ENCODE data around the gene FARSB. TPM values are rescaled to one million over a fixed set of nuclear protein-coding genes. Genes with fewer than 3 reads are reported as not detected.

The FARSB gene
- polyA plus RNA-seq, 4 donors, result 9.2 to 31.9 (median 15.9) TPM

- Histone ChIP-seq H3K4me3 (ENCODE audit: low read depth in 1 of 3, low read length in 3 of 3) (peak overlapping the region in 2 of 3 donors; percentile 20 to 56), H3K36me3 (ENCODE audit: control insufficient read depth in 3 of 3, insufficient read depth in 2 of 3, low read depth in 1 of 3, low read length in 3 of 3) (no peaks in the 10 kb centered on the region), H3K9me3 (ENCODE audit: control insufficient read depth in 2 of 2, insufficient read depth in 1 of 2, low read depth in 1 of 2, low read length in 1 of 2) (no peaks in the 10 kb centered on the region), H3K27ac (ENCODE audit: low read depth in 1 of 3, low read length in 2 of 3) (no peak overlapping the region), H3K27me3 (ENCODE audit: control insufficient read depth in 3 of 3, insufficient read depth in 3 of 3, low read length in 3 of 3) (peaks cover 0 to 31% (median 11%) of the 10 kb centered on the region in 3 donors), H3K4me1 (ENCODE audit: control insufficient read depth in 3 of 3, insufficient read depth in 2 of 3, low read depth in 1 of 3, low read length in 2 of 3) (no peaks in the 10 kb centered on the region)
- 8 to 13% (median 13%) methylated on average over 10 of the region's 10 CpGs for WGBS, 3 donors
- no peak for FAIRE-seq
- peak in 1 of 2 donors; percentile 25 for DNase-seq
Measured at GRCh38 chr2:222672068-222672401, 16.1 kb upstream of the FARSB start.

- no peaks in the 10 kb centered on the region for H3K4me1 ChIP-seq (ENCODE audit: control insufficient read depth in 3 of 3, insufficient read depth in 2 of 3, low read depth in 1 of 3, low read length in 2 of 3)
- FAIRE-seq, result no peak
Measured at GRCh38 chr2:222671259-222672067, 15.6 kb upstream of the FARSB start, which contains the start of gene MOGAT1. MOGAT1 (plus strand) TSS chr2:222671658; CDS start chr2:222671786, 128 bp downstream.

GRCh38 chr2:222670191-222671038, 14.5 kb upstream of the FARSB start:
- FAIRE-seq, result no peak

More at GRCh38 chr2:222671259-222672067, 15.6 kb upstream of the FARSB start, which contains the start of gene MOGAT1:
- peak; percentile 35 to 56 for DNase-seq
- peaks cover 0 to under 1% of the 10 kb centered on the region in 2 donors for H3K9me3 ChIP-seq (ENCODE audit: control insufficient read depth in 2 of 2, insufficient read depth in 1 of 2, low read depth in 1 of 2, low read length in 1 of 2)
- no peak within 1 kb of the TSS for H3K27ac ChIP-seq (ENCODE audit: low read depth in 1 of 3, low read length in 2 of 3)
- peaks cover 0 to 31% (median 11%) of the 10 kb centered on the region in 3 donors for H3K27me3 ChIP-seq (ENCODE audit: control insufficient read depth in 3 of 3, insufficient read depth in 3 of 3, low read length in 3 of 3)
- H3K36me3 ChIP-seq (ENCODE audit: control insufficient read depth in 3 of 3, insufficient read depth in 2 of 3, low read depth in 1 of 3, low read length in 3 of 3), result no peaks in the 10 kb centered on the region
- H3K4me3 ChIP-seq (ENCODE audit: low read depth in 1 of 3, low read length in 3 of 3), result peak within 1 kb of the TSS in 2 of 3 donors; percentile 20 to 56
- WGBS, 3 donors, result 3 to 7% (median 4%) methylated on average over 42 to 66 of the region's 66 CpGs

GRCh38 chr2:222669353-222669752, 13.5 kb upstream of the FARSB start:
- FAIRE-seq, result no peak
- peaks cover 0 to 31% (median 11%) of the 10 kb centered on the region in 3 donors for H3K27me3 ChIP-seq (ENCODE audit: control insufficient read depth in 3 of 3, insufficient read depth in 3 of 3, low read length in 3 of 3)
- 77 to 86% (median 81%) methylated on average over 4 of the region's 4 CpGs for WGBS, 3 donors

More at GRCh38 chr2:222670191-222671038, 14.5 kb upstream of the FARSB start:
- peaks cover 0 to 2% (median 0%) of the 10 kb centered on the region in 3 donors for H3K4me1 ChIP-seq (ENCODE audit: control insufficient read depth in 3 of 3, insufficient read depth in 2 of 3, low read depth in 1 of 3, low read length in 2 of 3)
- no peak overlapping the region for H3K4me3 ChIP-seq (ENCODE audit: low read depth in 1 of 3, low read length in 3 of 3)
- DNase-seq, result peak in 1 of 2 donors; percentile 19
- peaks cover 0 to 31% (median 11%) of the 10 kb centered on the region in 3 donors for H3K27me3 ChIP-seq (ENCODE audit: control insufficient read depth in 3 of 3, insufficient read depth in 3 of 3, low read length in 3 of 3)
- H3K9me3 ChIP-seq (ENCODE audit: control insufficient read depth in 2 of 2, insufficient read depth in 1 of 2, low read depth in 1 of 2, low read length in 1 of 2), result peaks cover 0 to 4% of the 10 kb centered on the region in 2 donors
- no peaks in the 10 kb centered on the region for H3K36me3 ChIP-seq (ENCODE audit: control insufficient read depth in 3 of 3, insufficient read depth in 2 of 3, low read depth in 1 of 3, low read length in 3 of 3)
- 77 to 79% (median 78%) methylated on average over 9 of the region's 9 CpGs for WGBS, 3 donors
- H3K27ac ChIP-seq (ENCODE audit: low read depth in 1 of 3, low read length in 2 of 3), result no peak overlapping the region

GRCh38 chr2:222668494-222669154, 12.7 kb upstream of the FARSB start:
- H3K9me3 ChIP-seq (ENCODE audit: control insufficient read depth in 2 of 2, insufficient read depth in 1 of 2, low read depth in 1 of 2, low read length in 1 of 2), result peaks cover 0 to 4% of the 10 kb centered on the region in 2 donors
- peaks cover 0 to 2% (median 0%) of the 10 kb centered on the region in 3 donors for H3K4me1 ChIP-seq (ENCODE audit: control insufficient read depth in 3 of 3, insufficient read depth in 2 of 3, low read depth in 1 of 3, low read length in 2 of 3)
- FAIRE-seq (no peak), DNase-seq (no peak)
- peaks cover 0 to 29% (median 11%) of the 10 kb centered on the region in 3 donors for H3K27me3 ChIP-seq (ENCODE audit: control insufficient read depth in 3 of 3, insufficient read depth in 3 of 3, low read length in 3 of 3)
- WGBS, 3 donors, result 95 to 100% (median 99%) methylated on average over 3 of the region's 3 CpGs
- H3K36me3 ChIP-seq (ENCODE audit: control insufficient read depth in 3 of 3, insufficient read depth in 2 of 3, low read depth in 1 of 3, low read length in 3 of 3), result no peaks in the 10 kb centered on the region
- no peak overlapping the region for H3K27ac ChIP-seq (ENCODE audit: low read depth in 1 of 3, low read length in 2 of 3)
- no peak overlapping the region for H3K4me3 ChIP-seq (ENCODE audit: low read depth in 1 of 3, low read length in 3 of 3)

More at GRCh38 chr2:222669353-222669752, 13.5 kb upstream of the FARSB start:
- no peak for DNase-seq
- Histone ChIP-seq H3K27ac (ENCODE audit: low read depth in 1 of 3, low read length in 2 of 3) (no peak overlapping the region), H3K4me3 (ENCODE audit: low read depth in 1 of 3, low read length in 3 of 3) (no peak overlapping the region), H3K36me3 (ENCODE audit: control insufficient read depth in 3 of 3, insufficient read depth in 2 of 3, low read depth in 1 of 3, low read length in 3 of 3) (no peaks in the 10 kb centered on the region), H3K9me3 (ENCODE audit: control insufficient read depth in 2 of 2, insufficient read depth in 1 of 2, low read depth in 1 of 2, low read length in 1 of 2) (peaks cover 0 to 4% of the 10 kb centered on the region in 2 donors), H3K4me1 (ENCODE audit: control insufficient read depth in 3 of 3, insufficient read depth in 2 of 3, low read depth in 1 of 3, low read length in 2 of 3) (peaks cover 0 to 2% (median 0%) of the 10 kb centered on the region in 3 donors)

GRCh38 chr2:222663479-222663878, 7.6 kb upstream of the FARSB start:
- no peaks in the 10 kb centered on the region for H3K27me3 ChIP-seq (ENCODE audit: control insufficient read depth in 3 of 3, insufficient read depth in 3 of 3, low read length in 3 of 3)
- H3K36me3 ChIP-seq (ENCODE audit: control insufficient read depth in 3 of 3, insufficient read depth in 2 of 3, low read depth in 1 of 3, low read length in 3 of 3), result no peaks in the 10 kb centered on the region
- peak; percentile 72 to 76 for DNase-seq
- no peak for FAIRE-seq
- no peak overlapping the region for H3K4me3 ChIP-seq (ENCODE audit: low read depth in 1 of 3, low read length in 3 of 3)
- peaks cover 0 to 3% (median 0%) of the 10 kb centered on the region in 3 donors for H3K4me1 ChIP-seq (ENCODE audit: control insufficient read depth in 3 of 3, insufficient read depth in 2 of 3, low read depth in 1 of 3, low read length in 2 of 3)
- peak overlapping the region in 1 of 3 donors; percentile 31 for H3K27ac ChIP-seq (ENCODE audit: low read depth in 1 of 3, low read length in 2 of 3)
- H3K9me3 ChIP-seq (ENCODE audit: control insufficient read depth in 2 of 2, insufficient read depth in 1 of 2, low read depth in 1 of 2, low read length in 1 of 2), result peaks cover 0 to 4% of the 10 kb centered on the region in 2 donors
- WGBS, 3 donors, result 16 to 56% (median 35%) methylated on average over 3 of the region's 3 CpGs

DNA sequence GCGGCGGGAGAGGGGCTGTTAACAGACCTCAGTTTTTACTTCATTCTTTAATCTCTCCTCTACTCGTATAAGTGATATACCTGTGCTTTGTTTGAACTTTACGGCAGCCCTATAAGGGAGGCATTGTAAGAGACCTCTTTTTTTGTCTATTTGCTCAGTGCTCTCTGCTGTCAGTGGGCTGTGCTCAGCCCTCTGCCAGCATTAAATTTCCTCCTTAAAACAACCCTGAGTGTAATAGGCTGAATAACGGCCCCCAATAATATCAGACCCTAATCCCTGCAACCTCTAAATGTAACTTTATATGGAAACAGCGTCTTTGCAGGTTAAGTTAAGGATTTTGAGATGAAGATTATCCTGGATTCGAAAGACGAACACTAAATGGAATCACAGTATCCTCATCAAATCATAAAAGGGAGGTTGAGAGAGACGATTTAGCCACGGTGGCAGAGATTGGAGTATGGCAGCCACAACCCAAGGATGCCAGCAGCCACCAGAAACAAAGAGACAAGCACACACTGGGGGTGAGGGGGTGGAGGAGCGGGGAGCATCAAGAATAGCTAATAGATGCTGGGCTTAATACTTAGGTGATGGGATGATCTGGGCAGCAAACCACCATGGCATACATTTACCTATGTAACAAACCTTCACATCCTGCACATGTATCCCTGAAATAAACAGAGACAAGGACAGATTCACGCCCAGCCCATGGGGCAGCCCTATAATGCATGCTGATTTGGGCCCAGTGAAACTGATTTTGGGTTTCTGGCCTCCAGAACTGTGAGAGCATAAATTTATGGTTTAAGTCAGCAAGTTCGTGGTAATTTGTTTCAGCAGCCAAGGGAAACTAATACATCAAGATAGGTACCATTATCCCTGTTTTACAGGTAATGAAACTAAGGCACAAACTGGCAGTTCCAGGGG, 894 bp upstream of the FARSB start:
- no peak for DNase-seq
- H3K4me1 ChIP-seq (ENCODE audit: control insufficient read depth in 3 of 3, insufficient read depth in 2 of 3, low read depth in 1 of 3, low read length in 2 of 3), result peaks cover under 1 to 8% (median 6%) of the 10 kb centered on the region in 3 donors
- peak overlapping the region in 1 of 3 donors; percentile 92 for H3K27ac ChIP-seq (ENCODE audit: low read depth in 1 of 3, low read length in 2 of 3)
- H3K9me3 ChIP-seq (ENCODE audit: control insufficient read depth in 2 of 2, insufficient read depth in 1 of 2, low read depth in 1 of 2, low read length in 1 of 2), result no peaks in the 10 kb centered on the region
- H3K27me3 ChIP-seq (ENCODE audit: control insufficient read depth in 3 of 3, insufficient read depth in 3 of 3, low read length in 3 of 3), result no peaks in the 10 kb centered on the region
- H3K4me3 ChIP-seq (ENCODE audit: low read depth in 1 of 3, low read length in 3 of 3), result peak overlapping the region; percentile 38 to 87 (median 49)
- no peaks in the 10 kb centered on the region for H3K36me3 ChIP-seq (ENCODE audit: control insufficient read depth in 3 of 3, insufficient read depth in 2 of 3, low read depth in 1 of 3, low read length in 3 of 3)
- FAIRE-seq, result no peak
- 17 to 22% (median 20%) methylated on average over 13 of the region's 13 CpGs for WGBS, 3 donors

Data from small intestine (tissue), 7 donors.